ENCODE results near the gene C6orf120. TPM values are rescaled to one million over a fixed set of nuclear protein-coding genes. Genes with fewer than 3 reads are reported as not detected.

Gene C6orf120
- total and polyA plus RNA-seq, 8 donors: 1.8 to 62.6 (median 11.7) TPM

DNA sequence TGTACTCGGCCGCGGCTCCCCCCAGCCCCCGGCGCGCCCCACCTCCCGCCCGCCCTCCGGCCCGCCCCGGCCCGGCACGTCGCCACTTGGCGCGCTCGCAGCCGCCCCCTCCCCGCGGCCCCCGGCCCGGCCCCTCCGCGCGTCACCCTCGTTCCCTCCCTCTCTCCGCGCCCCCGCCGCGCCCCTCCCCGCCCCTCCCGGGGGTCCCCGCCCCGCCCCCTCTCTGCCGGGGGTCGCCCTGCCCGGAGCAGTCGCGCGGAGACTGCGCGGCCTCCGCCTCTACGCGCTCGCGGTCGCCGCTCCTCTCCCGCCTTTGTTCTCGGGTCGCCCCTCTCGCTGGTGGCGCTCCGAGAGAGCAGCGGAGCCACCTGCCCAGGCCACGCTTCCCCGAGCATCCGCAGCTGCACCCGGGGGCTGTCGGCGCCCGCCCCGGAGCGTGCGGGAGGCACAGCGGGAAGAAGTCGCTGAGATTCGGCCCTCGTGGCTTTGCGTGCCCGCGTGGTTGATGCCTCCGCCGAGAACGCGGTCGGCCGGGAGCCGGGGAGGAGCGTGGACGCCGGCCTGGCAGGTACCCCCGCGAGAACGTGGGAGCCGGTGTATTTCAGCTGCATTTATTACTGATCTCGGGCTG, 22.7 kb downstream of the C6orf120 start, which contains the start of gene PHF10:
PHF10 (minus strand) TSS at position 7 of the 631 bp plus-strand sequence. CDS start 569 bp downstream, outside the sequence.
- intact Hi-C loops (cut with DNase I; ENCODE audit: low total_unique reads): no loop called here
- DNase-seq: peak; percentile 55 to 92
- H3K27ac ChIP-seq: peak within 1 kb of the TSS; percentile 92 to 100 (median 98)
- no peaks in the 10 kb centered on the region for H3K27me3 ChIP-seq
- TF ChIP-seq EP300 (IDR thresholded peaks at IDR 0.05): no peak
- TF ChIP-seq POLR2A (IDR thresholded peaks at IDR 0.05): no peak
- no peak for TF ChIP-seq POLR2AphosphoS5 (IDR thresholded peaks at IDR 0.05)
- TF ChIP-seq CTCF (IDR thresholded peaks at IDR 0.05): no peak
- H3K36me3 ChIP-seq: no peaks in the 10 kb centered on the region
- 0 to 2% (median 0%) methylated on average over 3 to 86 of the region's 89 CpGs for WGBS, 5 donors
- H3K4me1 ChIP-seq: peaks cover 22 to 46% (median 33%) of the 10 kb centered on the region in 4 donors
- peak within 1 kb of the TSS; percentile 78 to 86 (median 80) for H3K4me3 ChIP-seq
- no peaks in the 10 kb centered on the region for H3K9me3 ChIP-seq

DNA sequence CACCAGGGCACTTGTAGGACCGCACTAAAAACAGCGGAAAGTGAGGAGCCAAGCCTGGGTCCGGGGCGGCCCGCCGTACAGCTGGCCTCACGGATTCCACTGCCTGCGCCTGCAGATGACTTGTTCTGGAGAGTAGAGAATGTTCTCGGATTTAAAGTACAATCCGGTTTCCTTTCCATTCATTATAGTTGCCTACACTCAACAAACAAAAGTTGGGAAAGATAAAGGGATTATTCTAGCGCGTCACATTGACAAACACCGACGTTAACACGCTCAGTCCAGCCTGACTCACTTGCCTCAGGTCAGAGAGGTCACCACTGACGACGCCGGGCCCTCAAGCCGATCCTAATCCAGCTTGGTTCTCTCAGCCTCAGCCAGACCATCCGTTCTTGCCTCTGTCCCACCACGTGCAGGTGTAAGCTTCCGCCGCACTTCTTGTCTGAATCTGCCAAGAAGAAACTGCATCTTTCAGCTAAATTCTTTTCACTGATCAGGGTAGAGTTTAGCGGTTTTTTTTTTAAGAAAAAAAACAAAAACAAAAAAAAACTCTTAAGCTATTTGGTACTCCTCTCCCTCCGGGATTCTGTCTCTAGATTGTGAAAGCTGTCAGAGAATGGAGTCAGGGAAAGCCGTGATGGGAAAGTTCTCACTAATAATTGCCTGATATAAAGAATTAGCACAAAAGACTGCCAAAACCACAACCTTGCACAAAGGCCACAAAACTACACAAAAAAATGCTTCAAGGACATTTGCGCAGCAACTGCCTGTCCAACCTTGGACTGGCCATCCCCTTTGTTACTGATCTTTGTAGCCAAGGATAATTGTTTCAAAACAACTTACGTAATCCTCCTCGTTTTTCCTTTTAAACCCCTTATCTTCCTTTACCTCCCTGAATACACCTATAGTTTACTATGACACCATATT, 23.5 kb downstream of the C6orf120 start:
- intact Hi-C loops (cut with DNase I; ENCODE audit: low total_unique reads): no loop called here
- WGBS, 5 donors: 20 to 28% (median 22%) methylated on average over 29 of the region's 29 CpGs

GRCh38 chr6:169726049-169726400, 24.1 kb downstream of the C6orf120 start:
- H3K27me3 ChIP-seq: no peaks in the 10 kb centered on the region
- no peak overlapping the region for H3K4me3 ChIP-seq
- peaks cover 22 to 34% (median 27%) of the 10 kb centered on the region in 4 donors for H3K4me1 ChIP-seq
- no peak for DNase-seq
- no peaks in the 10 kb centered on the region for H3K36me3 ChIP-seq
- H3K27ac ChIP-seq: peak overlapping the region in 3 of 5 donors; percentile 92 to 99 (median 97)
- TF ChIP-seq CTCF (IDR thresholded peaks at IDR 0.05) (no peak), POLR2A (IDR thresholded peaks at IDR 0.05) (no peak), POLR2AphosphoS5 (IDR thresholded peaks at IDR 0.05) (no peak), EP300 (IDR thresholded peaks at IDR 0.05) (no peak)
- 96 to 100% (median 97%) methylated on average over 1 of the region's 1 CpG for WGBS, 5 donors
- no peaks in the 10 kb centered on the region for H3K9me3 ChIP-seq
- intact Hi-C loops (cut with DNase I; ENCODE audit: low total_unique reads): no loop called here

More for the DNA sequence above, 23.5 kb downstream of the C6orf120 start:
- Histone ChIP-seq H3K4me3 (peak overlapping the region; percentile 76 to 81 (median 78)), H3K27ac (peak overlapping the region; percentile 92 to 100 (median 98)), H3K27me3 (no peaks in the 10 kb centered on the region), H3K9me3 (no peaks in the 10 kb centered on the region), H3K36me3 (no peaks in the 10 kb centered on the region), H3K4me1 (peaks cover 22 to 40% (median 30%) of the 10 kb centered on the region in 4 donors)
- peak; percentile 65 to 83 for DNase-seq
- peak; percentile 13 to 81 (median 77) for TF ChIP-seq POLR2AphosphoS5 (IDR thresholded peaks at IDR 0.05)
- TF ChIP-seq POLR2A (IDR thresholded peaks at IDR 0.05): peak in 1 of 4 donors; percentile 34
- no peak for TF ChIP-seq EP300 (IDR thresholded peaks at IDR 0.05)
- TF ChIP-seq CTCF (IDR thresholded peaks at IDR 0.05): no peak

GRCh38 chr6:169726963-169727362, 25.0 kb downstream of the C6orf120 start:
- no peak for DNase-seq
- Histone ChIP-seq H3K4me1 (peaks cover 13 to 25% (median 21%) of the 10 kb centered on the region in 4 donors), H3K36me3 (no peaks in the 10 kb centered on the region), H3K9me3 (no peaks in the 10 kb centered on the region), H3K27ac (no peak overlapping the region), H3K27me3 (no peaks in the 10 kb centered on the region), H3K4me3 (no peak overlapping the region)
- intact Hi-C loops (cut with DNase I; ENCODE audit: low total_unique reads): no loop called here
- no peak for TF ChIP-seq EP300 (IDR thresholded peaks at IDR 0.05)
- TF ChIP-seq CTCF (IDR thresholded peaks at IDR 0.05): no peak
- no peak for TF ChIP-seq POLR2AphosphoS5 (IDR thresholded peaks at IDR 0.05)
- TF ChIP-seq POLR2A (IDR thresholded peaks at IDR 0.05): no peak
